Panc1 (cell line): ENCODE results near the gene MRPS11. TPM values are rescaled to one million over a fixed set of nuclear protein-coding genes. Genes with fewer than 3 reads are reported as not detected.

ENCODE experiments used
- ATAC-seq: fragments of 200-7000 bp; cut with Tn5 transposase; 2 replicates; pipeline ENCODE4 v1.9.1; 2020; ENCODE audit warnings: mild to moderate bottlenecking, moderate library complexity
- BruUV-seq: library from RNA; stranded (reverse); fragments of 400-500 nt; replicated peaks from 2 replicates; lab custom pipeline; 2021; lab: Mats Ljungman, UMichigan
- CTCF ChIA-PET: fragments of 300-600 bp; sonication (Branson Sonifier 250); formaldehyde crosslinking; loops from one replicate; lab custom pipeline; 2022; ENCODE audit warnings: antibody characterized with exemption; lab: Charles Lee
- POLR2A ChIA-PET: fragments of 300-600 bp; sonication (Branson Sonifier 250); formaldehyde crosslinking; loops from one replicate; lab custom pipeline; 2022; ENCODE audit warnings: antibody characterized with exemption; lab: Charles Lee
- DNase-seq: peaks from one replicate; pipeline ENCODE4 v3.0.0-alpha.2; 2010; ENCODE audit warnings: low read depth, low spot score
- H3K27ac ChIP-seq: 2 replicates; pipeline ENCODE4 v1.5.1; 2011; ENCODE audit warnings: mild to moderate bottlenecking, low read length, inconsistent platforms
- H3K27me3 ChIP-seq: fragments of 200-500 bp; sonication (Bioruptor generic); 2 replicates; pipeline ENCODE4 v1.6.0; 2014; ENCODE audit warnings: low read length, inconsistent platforms; ENCODE audit not compliant: control insufficient read depth, insufficient read depth
- H3K36me3 ChIP-seq: fragments of 200-500 bp; sonication (Bioruptor generic); 2 replicates; pipeline ENCODE4 v1.5.1; 2014; ENCODE audit warnings: inconsistent platforms, mild to moderate bottlenecking, low read length, moderate library complexity; ENCODE audit not compliant: control insufficient read depth, insufficient read depth
- H3K4me1 ChIP-seq: 2 replicates; pipeline ENCODE4 v1.5.1; 2011; ENCODE audit warnings: inconsistent platforms, mild to moderate bottlenecking, low read length, moderate library complexity; ENCODE audit not compliant: control insufficient read depth, insufficient read depth
- H3K4me3 ChIP-seq, 2 experiments: 2 replicates each; pipeline ENCODE4 v1.5.1; 2011 to 2012; ENCODE audit warnings: low read depth in 2 of 2, low read length in 2 of 2, mild to moderate bottlenecking in 2 of 2, inconsistent platforms in 1 of 2, moderate library complexity in 1 of 2
- H3K9me3 ChIP-seq: fragments of 200-500 bp; sonication (Bioruptor generic); 2 replicates; pipeline ENCODE4 v1.5.1; 2014; ENCODE audit warnings: low read depth, mild to moderate bottlenecking, inconsistent platforms, low read length, moderate library complexity; ENCODE audit not compliant: control insufficient read depth, insufficient read depth
- CTCF ChIP-seq: fragments of 450-650 bp; IDR thresholded peaks from 2 replicates; pipeline ENCODE4 v1.5.1; 2017; ENCODE audit warnings: mild to moderate bottlenecking
- POLR2AphosphoS5 ChIP-seq: IDR thresholded peaks from 2 replicates; pipeline ENCODE4 v1.6.1; 2012; ENCODE audit warnings: mild to moderate bottlenecking, low read depth, low read length, moderate library complexity
- REST ChIP-seq, 2 experiments: IDR thresholded peaks; 2 replicates each; pipeline ENCODE4 v1.6.1; 2011 to 2012; ENCODE audit warnings: low read depth in 2 of 2, control low read depth in 1 of 2, low read length in 1 of 2, mild to moderate bottlenecking in 1 of 2, moderate library complexity in 1 of 2; ENCODE audit not compliant: insufficient read depth in 1 of 2
- SIN3A ChIP-seq: IDR thresholded peaks from 2 replicates; pipeline ENCODE4 v1.6.1; 2012; ENCODE audit warnings: low read depth, mild to moderate bottlenecking, low read length, moderate library complexity, borderline replicate concordance; ENCODE audit not compliant: insufficient read depth
- TCF7L2 ChIP-seq: IDR thresholded peaks from 2 replicates; pipeline ENCODE4 v1.6.1; 2011; ENCODE audit warnings: mild to moderate bottlenecking, low read depth, low read length, inconsistent platforms
- in situ Hi-C: cut with HindIII; loops from 2 replicates; pipeline ENCODE4 v1.10.0; 2016; ENCODE audit warnings: low sequenced_read_pairs, low pct_unique_long_range_greater_than_20kb
- intact Hi-C: fragments of 100-400 bp; cut with micrococcal nuclease; formaldehyde crosslinking; loops from one replicate; pipeline ENCODE4 v1.10.0; 2022; ENCODE audit not compliant: unreplicated experiment
- total RNA-seq: library from RNA; stranded (reverse); gene quantifications from one replicate; pipeline ENCODE4 v1.2.1, GENCODE V29; 2021; ENCODE audit not compliant: unreplicated experiment

Gene MRPS11
- total RNA-seq, 1 experiment from 2014 or later, result 76.9 TPM

- in situ Hi-C loops, result no loop called here
- H3K9me3 ChIP-seq, result no peaks in the 10 kb centered on the region
- POLR2A ChIA-PET, result no interaction called here
- H3K36me3 ChIP-seq, result no peaks in the 10 kb centered on the region
- no TSS peak for BruUV-seq
- TF ChIP-seq REST (IDR thresholded peaks at IDR 0.05; ENCODE audit: insufficient read depth in 1 of 2, low read depth in 2 of 2, low read length in 1 of 2), result no peak
- no peak for TF ChIP-seq TCF7L2
- no peak for TF ChIP-seq CTCF
- intact Hi-C loops, result no loop called here
- no peaks in the 10 kb centered on the region for H3K27me3 ChIP-seq
- H3K4me3 ChIP-seq, result no peak overlapping the region
- DNase-seq (no peak), ATAC-seq (no peak)
- H3K4me1 ChIP-seq, result no peaks in the 10 kb centered on the region
- CTCF ChIA-PET, result no interaction called here
- H3K27ac ChIP-seq, result no peak overlapping the region
These were observed 42.5 kb downstream of the MRPS11 start for GRCh38 chr15:88509964-88510363.

- ChIA-PET CTCF (no interaction called here), POLR2A (no interaction called here)
- no TSS peak for BruUV-seq
- TF ChIP-seq REST (IDR thresholded peaks at IDR 0.05; ENCODE audit: insufficient read depth in 1 of 2, low read depth in 2 of 2, low read length in 1 of 2) (no peak), SIN3A (no peak), TCF7L2 (no peak), CTCF (no peak), POLR2AphosphoS5 (no peak)
- no peak for DNase-seq
- Histone ChIP-seq H3K4me3 (no peak overlapping the region), H3K36me3 (no peaks in the 10 kb centered on the region), H3K9me3 (no peaks in the 10 kb centered on the region), H3K27me3 (no peaks in the 10 kb centered on the region), H3K27ac (no peak overlapping the region), H3K4me1 (no peaks in the 10 kb centered on the region)
- no peak for ATAC-seq
- intact Hi-C loops (no loop called here), in situ Hi-C loops (no loop called here)
These were observed 43.7 kb downstream of the MRPS11 start for GRCh38 chr15:88511161-88511560.
